ENCODE results near the gene PHYKPL. TPM values are rescaled to one million over a fixed set of nuclear protein-coding genes. Genes with fewer than 3 reads are reported as not detected.

The PHYKPL gene
- total RNA-seq, 1 experiment from 2014 or later: 41.7 TPM

- DNase-seq (ENCODE audit: low spot score): no peak
Observed at GRCh38 chr5:178241231-178241663, 8.6 kb upstream of the PHYKPL start.

More at GRCh38 chr5:178241231-178241663, 8.6 kb upstream of the PHYKPL start:
- CTCF ChIA-PET: no interaction called here
- TF ChIP-seq KAT7 (CRISPR knock-in tag; IDR thresholded peaks at IDR 0.05; ENCODE audit: borderline replicate concordance): no peak
- TF ChIP-seq CBFB (CRISPR knock-in tag; IDR thresholded peaks at IDR 0.05; ENCODE audit: low read depth): no peak
- no peak for TF ChIP-seq ZNF281 (CRISPR knock-in tag; IDR thresholded peaks at IDR 0.05)
- no peak for TF ChIP-seq MLX (CRISPR knock-in tag; IDR thresholded peaks at IDR 0.05)
- TF ChIP-seq, protein P1, sequence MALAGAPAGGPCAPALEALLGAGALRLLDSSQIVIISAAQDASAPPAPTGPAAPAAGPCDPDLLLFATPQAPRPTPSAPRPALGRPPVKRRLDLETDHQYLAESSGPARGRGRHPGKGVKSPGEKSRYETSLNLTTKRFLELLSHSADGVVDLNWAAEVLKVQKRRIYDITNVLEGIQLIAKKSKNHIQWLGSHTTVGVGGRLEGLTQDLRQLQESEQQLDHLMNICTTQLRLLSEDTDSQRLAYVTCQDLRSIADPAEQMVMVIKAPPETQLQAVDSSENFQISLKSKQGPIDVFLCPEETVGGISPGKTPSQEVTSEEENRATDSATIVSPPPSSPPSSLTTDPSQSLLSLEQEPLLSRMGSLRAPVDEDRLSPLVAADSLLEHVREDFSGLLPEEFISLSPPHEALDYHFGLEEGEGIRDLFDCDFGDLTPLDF (CRISPR knock-in tag; IDR thresholded peaks at IDR 0.05): no peak
- TF ChIP-seq HMGXB4 (CRISPR knock-in tag; IDR thresholded peaks at IDR 0.05): no peak
- no peak for TF ChIP-seq NFATC4 (CRISPR knock-in tag; IDR thresholded peaks at IDR 0.05)
- TF ChIP-seq TEAD4 (CRISPR knock-in tag; IDR thresholded peaks at IDR 0.05): no peak
- TF ChIP-seq TCF7 (CRISPR knock-in tag; IDR thresholded peaks at IDR 0.05; ENCODE audit: low read depth): no peak
- TF ChIP-seq, protein P2, sequence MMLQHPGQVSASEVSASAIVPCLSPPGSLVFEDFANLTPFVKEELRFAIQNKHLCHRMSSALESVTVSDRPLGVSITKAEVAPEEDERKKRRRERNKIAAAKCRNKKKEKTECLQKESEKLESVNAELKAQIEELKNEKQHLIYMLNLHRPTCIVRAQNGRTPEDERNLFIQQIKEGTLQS (CRISPR knock-in tag; conservative IDR thresholded peaks at IDR 0.05): no peak
- no peak for TF ChIP-seq SMAD3 (CRISPR knock-in tag; IDR thresholded peaks at IDR 0.05; ENCODE audit: borderline replicate concordance)
- TF ChIP-seq, protein P3, sequence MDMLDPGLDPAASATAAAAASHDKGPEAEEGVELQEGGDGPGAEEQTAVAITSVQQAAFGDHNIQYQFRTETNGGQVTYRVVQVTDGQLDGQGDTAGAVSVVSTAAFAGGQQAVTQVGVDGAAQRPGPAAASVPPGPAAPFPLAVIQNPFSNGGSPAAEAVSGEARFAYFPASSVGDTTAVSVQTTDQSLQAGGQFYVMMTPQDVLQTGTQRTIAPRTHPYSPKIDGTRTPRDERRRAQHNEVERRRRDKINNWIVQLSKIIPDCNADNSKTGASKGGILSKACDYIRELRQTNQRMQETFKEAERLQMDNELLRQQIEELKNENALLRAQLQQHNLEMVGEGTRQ (CRISPR knock-in tag; IDR thresholded peaks at IDR 0.05): no peak
- TF ChIP-seq, protein P4, sequence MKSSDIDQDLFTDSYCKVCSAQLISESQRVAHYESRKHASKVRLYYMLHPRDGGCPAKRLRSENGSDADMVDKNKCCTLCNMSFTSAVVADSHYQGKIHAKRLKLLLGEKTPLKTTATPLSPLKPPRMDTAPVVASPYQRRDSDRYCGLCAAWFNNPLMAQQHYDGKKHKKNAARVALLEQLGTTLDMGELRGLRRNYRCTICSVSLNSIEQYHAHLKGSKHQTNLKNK (CRISPR knock-in tag; IDR thresholded peaks at IDR 0.05): no peak
- TF ChIP-seq ZNF512 (CRISPR knock-in tag; IDR thresholded peaks at IDR 0.05; ENCODE audit: borderline replicate concordance): no peak
- TF ChIP-seq ZSCAN18 (CRISPR knock-in tag; IDR thresholded peaks at IDR 0.05): no peak
- no peak for TF ChIP-seq NR1H2 (CRISPR knock-in tag; IDR thresholded peaks at IDR 0.05)
- H3K4me1 Mint-ChIP-seq: peaks cover 7% of the 10 kb centered on the region
- POLR2A ChIA-PET: no interaction called here
- H3K27me3 Mint-ChIP-seq (ENCODE audit: low read depth): no peaks in the 10 kb centered on the region
- no peaks in the 10 kb centered on the region for H3K9me3 Mint-ChIP-seq
- ATAC-seq: no peak
- no peak overlapping the region for H3K27ac Mint-ChIP-seq
- no peaks in the 10 kb centered on the region for H3K36me3 Mint-ChIP-seq
- H3K4me3 Mint-ChIP-seq: no peak overlapping the region

All from WTC11 (cell line).